ENCODE data around the gene ANAPC2.

The ANAPC2 gene

GRCh38 chr9:137188490-137189296, at the start of gene ANAPC2, which contains the start of gene SSNA1:
Gene ANAPC2, minus strand, starts transcription at chr9:137188560. Its CDS starts 28 bp downstream, at chr9:137188532.
Gene SSNA1, plus strand, starts transcription at chr9:137188676. Its CDS starts 51 bp downstream, at chr9:137188727.
- DNase-seq (ENCODE audit: low read depth) = peak; percentile 83

- no peak for DNase-seq (ENCODE audit: low read depth)
These were observed 48.6 kb upstream of the ANAPC2 start for GRCh38 chr9:137236936-137237421.

- DNase-seq (ENCODE audit: low read depth) = peak; percentile 40
These were observed 48.0 kb upstream of the ANAPC2 start for GRCh38 chr9:137236238-137236935.

GRCh38 chr9:137235424-137236237, 47.3 kb upstream of the ANAPC2 start:
- DNase-seq (ENCODE audit: low read depth) = no peak

- no peak for DNase-seq (ENCODE audit: low read depth)
These were observed 46.5 kb upstream of the ANAPC2 start for GRCh38 chr9:137234758-137235423.

- no peak for DNase-seq (ENCODE audit: low read depth)
These were observed 45.8 kb upstream of the ANAPC2 start for GRCh38 chr9:137234055-137234697.

GRCh38 chr9:137233143-137233980, 45.0 kb upstream of the ANAPC2 start:
- DNase-seq (ENCODE audit: low read depth) = no peak

GRCh38 chr9:137232510-137232909, 44.1 kb upstream of the ANAPC2 start:
- no peak for DNase-seq (ENCODE audit: low read depth)

- DNase-seq (ENCODE audit: low read depth) = no peak
These were observed 43.7 kb upstream of the ANAPC2 start for GRCh38 chr9:137232101-137232500.

GRCh38 chr9:137231372-137232039, 43.1 kb upstream of the ANAPC2 start:
- DNase-seq (ENCODE audit: low read depth) = no peak

- DNase-seq (ENCODE audit: low read depth) = no peak
These were observed 42.5 kb upstream of the ANAPC2 start, which contains the start of gene SLC34A3 for GRCh38 chr9:137230705-137231371. Gene SLC34A3, plus strand, starts transcription at chr9:137230901. Its CDS starts 802 bp downstream, at chr9:137231703.

GRCh38 chr9:137229903-137230704, 41.7 kb upstream of the ANAPC2 start:
- DNase-seq (ENCODE audit: low read depth) = no peak

GRCh38 chr9:137228968-137229896, 40.9 kb upstream of the ANAPC2 start:
- DNase-seq (ENCODE audit: low read depth) = no peak

GRCh38 chr9:137228506-137228967, 40.2 kb upstream of the ANAPC2 start:
- DNase-seq (ENCODE audit: low read depth) = no peak

GRCh38 chr9:137227853-137228505, 39.6 kb upstream of the ANAPC2 start:
- no peak for DNase-seq (ENCODE audit: low read depth)
